HCT116 (cell line): Measurements from ENCODE around the gene TM7SF3.

Source experiments
- ATF3 ChIP-seq: IDR thresholded peaks from 2 replicates; pipeline ENCODE4 v1.6.1; 2012
- CTCF ChIP-seq, 3 experiments: fragments of 200-600 bp in 1 of 3; sonication (generic) in 1 of 3; IDR thresholded peaks in 2 of 3; conservative IDR thresholded peaks in 1 of 3; 2 replicates each; pipeline ENCODE4 v1.5.1; 2012 to 2017; ENCODE audit warnings: low read depth in 2 of 3, low read length in 2 of 3, antibody characterized with exemption in 1 of 3, borderline replicate concordance in 1 of 3, control low read depth in 1 of 3, mild to moderate bottlenecking in 1 of 3, mixed read lengths in 1 of 3, mixed run types in 1 of 3, moderate library complexity in 1 of 3; ENCODE audit not compliant: insufficient read depth in 1 of 3
- EZH2 ChIP-seq: fragments of 200-600 bp; sonication (generic); IDR thresholded peaks from 2 replicates; pipeline ENCODE4 v1.6.1; 2017; ENCODE audit warnings: antibody characterized with exemption, mixed run types
- EZH2phosphoT487 ChIP-seq: fragments of 200-600 bp; IDR thresholded peaks from 2 replicates; pipeline ENCODE4 v1.6.1; 2018; ENCODE audit warnings: antibody characterized with exemption, borderline replicate concordance
- MAX ChIP-seq: IDR thresholded peaks from 2 replicates; pipeline ENCODE4 v1.6.1; 2012
- POLR2A ChIP-seq: IDR thresholded peaks from 2 replicates; pipeline ENCODE4 v1.7.0; 2011; ENCODE audit warnings: borderline replicate concordance; ENCODE audit not compliant: insufficient read depth, insufficient read length; ENCODE audit errors: extremely low read depth
- POLR2AphosphoS5 ChIP-seq: IDR thresholded peaks from 2 replicates; pipeline ENCODE4 v1.6.1; 2011; ENCODE audit warnings: mild to moderate bottlenecking, low read depth, low read length, moderate library complexity
- RAD21 ChIP-seq: IDR thresholded peaks from 2 replicates; pipeline ENCODE4 v1.6.1; 2012; ENCODE audit warnings: low read depth, mild to moderate bottlenecking
- REST ChIP-seq: IDR thresholded peaks from 2 replicates; pipeline ENCODE4 v1.6.1; 2012; ENCODE audit warnings: low read depth
- SP1 ChIP-seq: IDR thresholded peaks from 2 replicates; pipeline ENCODE4 v1.6.1; 2012; ENCODE audit warnings: low read depth
- SRF ChIP-seq: IDR thresholded peaks from 2 replicates; pipeline ENCODE4 v1.6.1; 2012; ENCODE audit warnings: low read depth
- TCF7L2 ChIP-seq: IDR thresholded peaks from 2 replicates; pipeline ENCODE4 v1.7.0; 2011; ENCODE audit warnings: borderline replicate concordance, inconsistent platforms; ENCODE audit not compliant: insufficient read depth, insufficient read length; ENCODE audit errors: extremely low read depth
- YY1 ChIP-seq: IDR thresholded peaks from 2 replicates; pipeline ENCODE4 v1.6.1; 2011; ENCODE audit warnings: low read length, low read depth, moderate library complexity, mild to moderate bottlenecking; ENCODE audit not compliant: insufficient replicate concordance; ENCODE audit errors: extremely low read depth
- ZNF274 ChIP-seq: fragments of 200-500 bp; sonication (Bioruptor generic); IDR thresholded peaks from 2 replicates; pipeline ENCODE4 v1.6.1; 2014; ENCODE audit warnings: mild to moderate bottlenecking, low read depth, low read length, inconsistent platforms

GRCh38 chr12:27008081-27008480 lies 6.1 kb downstream of the TM7SF3 start:
- TF ChIP-seq REST (no peak), CTCF (IDR thresholded peaks at IDR 0.05 in 2 of 3, conservative IDR thresholded peaks at IDR 0.05 in 1 of 3; ENCODE audit: borderline replicate concordance in 1 of 3, insufficient read depth in 1 of 3, low read depth in 2 of 3, low read length in 2 of 3) (no peak), TCF7L2 (no peak), POLR2A (no peak), EZH2 (no peak), MAX (no peak), EZH2phosphoT487 (no peak), SRF (no peak), POLR2AphosphoS5 (no peak), ZNF274 (no peak), YY1 (no peak), RAD21 (no peak), ATF3 (no peak), SP1 (no peak)
